ENCODE measurements around the gene LBP. TPM values are rescaled to one million over a fixed set of nuclear protein-coding genes. Genes with fewer than 3 reads are reported as not detected.

Gene LBP
- total and polyA plus RNA-seq, 2 donors (not counting 3 experiments of a cell fraction or from before 2014, with no cell fraction given), result 0.03 TPM; not detected in 1

- no peak for DNase-seq (ENCODE audit: low read depth, low spot score)
- POLR2A ChIA-PET, result no interaction called here
Measured at GRCh38 chr20:38315290-38315966, 30.9 kb upstream of the LBP start.

More at GRCh38 chr20:38315290-38315966, 30.9 kb upstream of the LBP start:
- H3K36me3 ChIP-seq (ENCODE audit: control insufficient read depth in 2 of 2, extremely low read depth in 1 of 2, insufficient read depth in 2 of 2, low read length in 2 of 2), result no peaks in the 10 kb centered on the region
- TF ChIP-seq FOS (IDR thresholded peaks at IDR 0.05; ENCODE audit: borderline replicate concordance, insufficient read depth, low read length) (no peak), CTCF (IDR thresholded peaks at IDR 0.05; ENCODE audit: extremely low read depth in 1 of 2, insufficient read depth in 1 of 2, low read depth in 1 of 2, low read length in 2 of 2) (peak in 1 of 2 donors; percentile 7)
- BruUV-seq (replicated peaks), result no TSS peak
- no peak for FAIRE-seq
- no peak overlapping the region for H2AFZ ChIP-seq (ENCODE audit: low read depth, low read length)
- H3K9me1 ChIP-seq (replicated peaks; ENCODE audit: control insufficient read depth, extremely low read depth, insufficient read depth, low read length), result no peaks in the 10 kb centered on the region
- no peaks in the 10 kb centered on the region for H3K4me1 ChIP-seq (ENCODE audit: control insufficient read depth, extremely low read depth, insufficient read depth, low read length)
- H3K4me3 ChIP-seq (replicated peaks in 1 of 3; ENCODE audit: insufficient read depth in 1 of 3, low read depth in 1 of 3, low read length in 3 of 3), result no peak overlapping the region
- no peak overlapping the region for H3K27ac ChIP-seq (ENCODE audit: insufficient read depth, low read depth, low read length)
- CTCF ChIA-PET, result interaction anchor here (0.6 to 2.0 kb wide), 7 partner anchors 16 to 751 kb away, joined by 3 to 19 read pairs (median 5); no protein-coding TSS in a partner anchor
- H3K9ac ChIP-seq (replicated peaks; ENCODE audit: extremely low read depth, insufficient read depth, low read length), result no peak overlapping the region
- no peaks in the 10 kb centered on the region for H4K20me1 ChIP-seq (replicated peaks; ENCODE audit: control insufficient read depth, extremely low read depth, insufficient read depth, low read length)
- H3K79me2 ChIP-seq (ENCODE audit: control insufficient read depth, insufficient read depth, low read length), result no peaks in the 10 kb centered on the region
- intact Hi-C loops (cut with micrococcal nuclease) (no loop called here), dilution Hi-C loops (cut with MboI; ENCODE audit: extremely low pct_ligation_motif_present, low sequenced_read_pairs) (no loop called here)
- H3K4me2 ChIP-seq (ENCODE audit: insufficient read depth, low read length), result no peak overlapping the region
- peaks cover 2 to 6% of the 10 kb centered on the region in 2 experiments for H3K27me3 ChIP-seq (ENCODE audit: control insufficient read depth in 2 of 2, insufficient read depth in 2 of 2, low read length in 2 of 2)
- H3K9me3 ChIP-seq (replicated peaks; ENCODE audit: control insufficient read depth, insufficient read depth, low read length), result no peaks in the 10 kb centered on the region

All from endothelial cell of umbilical vein (primary cell).